Mesothelial cell of epicardium (in vitro differentiated cells): ENCODE measurements around the gene YBEY. TPM values are rescaled to one million over a fixed set of nuclear protein-coding genes. Genes with fewer than 3 reads are reported as not detected.

Source experiments
- DNase-seq, 2 experiments: peaks; one replicate each; pipeline ENCODE4 v3.0.0; 2021; ENCODE audit warnings: low spot score in 2 of 2; ENCODE audit not compliant: unreplicated experiment in 2 of 2
- H3K27ac Mint-ChIP-seq: 2 replicates; pipeline ENCODE4 v1.8.0; 2021; ENCODE audit warnings: mixed read lengths
- H3K27me3 Mint-ChIP-seq: 2 replicates; pipeline ENCODE4 v1.8.0; 2021; ENCODE audit warnings: low read depth, mixed read lengths
- H3K36me3 Mint-ChIP-seq: 2 replicates; pipeline ENCODE4 v1.8.0; 2021; ENCODE audit warnings: mixed read lengths
- H3K4me1 Mint-ChIP-seq: 2 replicates; pipeline ENCODE4 v1.8.0; 2021; ENCODE audit warnings: mixed read lengths
- H3K4me3 Mint-ChIP-seq: 2 replicates; pipeline ENCODE4 v1.8.0; 2021; ENCODE audit warnings: mild to moderate bottlenecking, moderate library complexity, mixed read lengths
- H3K9me3 Mint-ChIP-seq: 2 replicates; pipeline ENCODE4 v1.8.0; 2021; ENCODE audit warnings: mixed read lengths
- total RNA-seq: library from RNA; stranded (reverse); gene quantifications from 3 replicates; pipeline ENCODE4 v1.2.1, GENCODE V29; 2021
- TF ChIP-seq, protein P1 (sequence below): fragments of 200-600 bp; sonication (generic); IDR thresholded peaks from one replicate; pipeline ENCODE4 v1.5.0; 2021; ENCODE audit warnings: antibody characterized with exemption; ENCODE audit not compliant: unreplicated experiment

YBEY gene
- total RNA-seq, 1 donor from 2014 or later, result 18.4 TPM

DNA sequence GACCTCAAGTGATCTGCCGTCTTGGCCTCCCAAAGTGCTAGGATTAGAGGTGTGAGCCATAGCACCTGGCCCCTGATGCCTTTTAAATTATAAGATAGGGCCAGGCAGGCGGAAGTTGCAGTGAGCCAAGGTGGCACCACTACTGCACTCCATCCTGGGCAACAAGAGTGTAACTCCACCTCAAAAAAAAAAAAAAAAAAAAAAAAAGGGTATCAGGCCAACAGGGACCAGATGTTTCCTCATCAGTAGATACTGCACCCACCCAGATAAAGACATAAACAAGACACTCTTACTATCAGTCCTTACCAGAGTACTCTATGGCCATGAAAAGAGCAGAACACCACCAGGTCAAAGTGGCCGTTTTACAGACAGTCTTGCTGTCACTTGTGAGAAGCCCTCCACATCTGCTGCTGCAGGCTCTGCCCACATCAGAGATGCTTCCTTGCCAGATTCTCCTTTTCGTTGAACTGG is 34.2 kb downstream of the YBEY start:
- Mint-ChIP-seq H3K4me1 (peaks cover 22% of the 10 kb centered on the region), H3K9me3 (no peaks in the 10 kb centered on the region), H3K4me3 (peak overlapping the region; percentile 12), H3K36me3 (no peaks in the 10 kb centered on the region), H3K27ac (peak overlapping the region; percentile 6), H3K27me3 (no peaks in the 10 kb centered on the region)
- TF ChIP-seq, protein P1, sequence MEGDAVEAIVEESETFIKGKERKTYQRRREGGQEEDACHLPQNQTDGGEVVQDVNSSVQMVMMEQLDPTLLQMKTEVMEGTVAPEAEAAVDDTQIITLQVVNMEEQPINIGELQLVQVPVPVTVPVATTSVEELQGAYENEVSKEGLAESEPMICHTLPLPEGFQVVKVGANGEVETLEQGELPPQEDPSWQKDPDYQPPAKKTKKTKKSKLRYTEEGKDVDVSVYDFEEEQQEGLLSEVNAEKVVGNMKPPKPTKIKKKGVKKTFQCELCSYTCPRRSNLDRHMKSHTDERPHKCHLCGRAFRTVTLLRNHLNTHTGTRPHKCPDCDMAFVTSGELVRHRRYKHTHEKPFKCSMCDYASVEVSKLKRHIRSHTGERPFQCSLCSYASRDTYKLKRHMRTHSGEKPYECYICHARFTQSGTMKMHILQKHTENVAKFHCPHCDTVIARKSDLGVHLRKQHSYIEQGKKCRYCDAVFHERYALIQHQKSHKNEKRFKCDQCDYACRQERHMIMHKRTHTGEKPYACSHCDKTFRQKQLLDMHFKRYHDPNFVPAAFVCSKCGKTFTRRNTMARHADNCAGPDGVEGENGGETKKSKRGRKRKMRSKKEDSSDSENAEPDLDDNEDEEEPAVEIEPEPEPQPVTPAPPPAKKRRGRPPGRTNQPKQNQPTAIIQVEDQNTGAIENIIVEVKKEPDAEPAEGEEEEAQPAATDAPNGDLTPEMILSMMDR, result no peak
- no peak for DNase-seq

DNA sequence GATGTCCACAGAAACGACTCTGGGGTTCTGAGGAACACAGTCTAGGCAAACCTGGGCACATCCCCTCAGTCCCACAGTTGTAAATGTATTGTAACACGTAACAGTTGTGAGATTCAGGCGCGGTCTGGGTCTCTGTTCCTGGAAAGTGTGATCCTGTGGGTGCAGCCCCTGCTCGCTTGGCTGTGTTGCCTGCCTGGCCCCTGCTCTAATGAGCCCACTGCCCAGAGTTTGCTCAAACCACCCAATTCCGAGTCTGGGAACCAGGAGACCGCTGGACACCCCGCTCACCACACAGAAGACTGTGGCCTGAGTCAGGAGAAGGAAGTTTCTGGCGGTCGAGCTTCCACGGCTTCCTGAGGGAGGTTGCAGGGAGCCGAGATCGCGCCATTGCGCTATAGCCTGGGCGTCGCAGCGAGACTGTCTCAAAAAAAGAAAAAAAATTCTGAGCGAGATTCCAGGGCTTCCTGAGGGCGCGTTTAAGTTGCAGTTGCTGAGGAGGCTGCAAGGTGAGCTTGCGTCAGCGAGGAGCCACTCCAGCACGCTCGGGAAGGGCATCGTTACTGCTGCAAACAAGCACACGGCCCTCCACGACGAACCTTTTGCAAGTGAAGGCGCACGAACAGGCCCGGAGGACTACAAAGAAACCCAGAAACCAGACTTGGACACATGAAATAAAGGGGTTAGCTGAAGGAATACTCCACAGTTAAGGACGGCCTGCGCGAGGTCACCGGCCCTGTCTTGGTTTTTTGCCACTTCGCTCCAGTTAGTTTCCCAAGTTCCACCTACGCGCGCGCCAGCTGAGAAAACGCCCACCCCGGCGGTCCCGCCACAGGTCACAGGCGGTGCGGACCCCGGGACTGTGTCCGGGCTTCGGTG is 36.4 kb downstream of the YBEY start:
- H3K36me3 Mint-ChIP-seq, result peaks cover 9% of the 10 kb centered on the region
- H3K27me3 Mint-ChIP-seq, result no peaks in the 10 kb centered on the region
- peak overlapping the region; percentile 94 for H3K4me3 Mint-ChIP-seq
- peaks cover 32% of the 10 kb centered on the region for H3K4me1 Mint-ChIP-seq
- H3K9me3 Mint-ChIP-seq, result no peaks in the 10 kb centered on the region
- TF ChIP-seq, protein P1, result no peak
- H3K27ac Mint-ChIP-seq, result peak overlapping the region; percentile 92
- peak in 1 of 2 experiments; percentile 42 for DNase-seq

DNA sequence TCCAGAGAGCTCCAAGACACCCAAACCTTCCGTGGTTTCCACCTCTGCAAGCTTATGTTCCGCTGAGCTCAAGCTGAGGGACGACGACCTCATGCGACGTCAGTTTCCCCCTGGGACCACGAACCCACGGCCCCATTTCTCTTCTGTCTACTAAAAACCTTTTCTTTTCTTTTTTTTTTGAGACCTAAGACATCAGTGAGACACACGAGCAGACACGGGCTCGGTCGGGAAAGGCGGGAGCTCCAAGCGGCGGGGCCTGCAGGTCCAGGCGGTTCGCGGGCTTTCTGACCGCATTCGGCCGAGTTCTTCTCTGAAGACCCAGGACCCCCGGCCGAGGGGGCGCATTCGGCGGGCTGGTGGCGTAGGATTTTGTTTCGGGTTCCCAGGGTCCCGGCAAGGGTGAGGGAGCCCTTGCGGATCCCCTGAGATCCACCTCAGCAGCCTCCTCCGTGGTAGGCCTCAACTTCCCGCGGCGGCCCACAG is 37.1 kb downstream of the YBEY start:
- peaks cover 32% of the 10 kb centered on the region for H3K4me1 Mint-ChIP-seq
- peaks cover 9% of the 10 kb centered on the region for H3K36me3 Mint-ChIP-seq
- H3K27ac Mint-ChIP-seq, result peak overlapping the region; percentile 92
- no peak for DNase-seq
- no peaks in the 10 kb centered on the region for H3K9me3 Mint-ChIP-seq
- TF ChIP-seq, protein P1, result no peak
- H3K27me3 Mint-ChIP-seq, result no peaks in the 10 kb centered on the region
- peak overlapping the region; percentile 94 for H3K4me3 Mint-ChIP-seq

DNA sequence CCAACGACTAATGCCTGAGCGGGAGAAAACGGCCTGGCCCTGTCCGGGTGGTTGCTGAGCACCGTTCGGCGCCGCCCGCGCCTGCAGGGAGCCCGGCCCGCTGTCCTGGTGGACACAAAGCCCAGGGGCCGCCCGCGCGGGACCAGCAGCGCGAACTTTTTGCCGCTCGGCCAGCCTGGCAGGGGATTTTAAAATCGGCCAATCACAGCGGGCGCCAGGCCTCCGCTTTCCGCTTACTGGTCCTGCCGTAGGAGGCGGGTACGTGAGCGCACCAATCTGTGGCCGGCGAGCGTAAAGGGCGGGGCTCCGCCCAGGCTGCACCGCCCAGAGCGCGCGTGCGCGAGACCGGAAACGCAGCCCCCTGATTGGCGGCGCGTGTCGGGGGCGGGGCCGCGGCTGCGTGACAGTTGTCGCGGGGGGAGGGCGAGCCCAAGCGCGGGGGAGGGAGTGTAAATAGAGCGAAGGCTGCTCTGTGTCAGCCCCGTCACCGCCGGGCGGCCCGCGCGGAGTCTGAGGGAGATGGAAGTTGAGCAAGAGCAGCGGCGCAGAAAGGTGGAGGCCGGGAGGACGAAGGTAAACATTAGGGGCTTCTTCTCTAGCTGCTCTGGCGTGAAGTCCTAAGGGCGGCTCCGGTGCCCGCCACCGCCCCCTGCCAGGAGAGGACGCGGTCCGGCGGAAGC is 37.7 kb downstream of the YBEY start, which contains the start of the genes C21orf58 and PCNT:
Gene C21orf58 (minus strand): TSS at position 161 of the 680 bp plus-strand sequence. CDS start 1,132 bp downstream, outside the sequence.
Gene PCNT (plus strand): TSS at position 447 of the 680 bp plus-strand sequence. CDS start 73 bp downstream, at position 520.
- Mint-ChIP-seq H3K4me1 (peaks cover 32% of the 10 kb centered on the region), H3K27ac (peak within 1 kb of the TSS; percentile 99), H3K9me3 (no peaks in the 10 kb centered on the region), H3K4me3 (peak within 1 kb of the TSS; percentile 94), H3K36me3 (peaks cover 9% of the 10 kb centered on the region), H3K27me3 (no peaks in the 10 kb centered on the region)
- peak; percentile 97 for DNase-seq
- TF ChIP-seq, protein P1, result no peak

DNA sequence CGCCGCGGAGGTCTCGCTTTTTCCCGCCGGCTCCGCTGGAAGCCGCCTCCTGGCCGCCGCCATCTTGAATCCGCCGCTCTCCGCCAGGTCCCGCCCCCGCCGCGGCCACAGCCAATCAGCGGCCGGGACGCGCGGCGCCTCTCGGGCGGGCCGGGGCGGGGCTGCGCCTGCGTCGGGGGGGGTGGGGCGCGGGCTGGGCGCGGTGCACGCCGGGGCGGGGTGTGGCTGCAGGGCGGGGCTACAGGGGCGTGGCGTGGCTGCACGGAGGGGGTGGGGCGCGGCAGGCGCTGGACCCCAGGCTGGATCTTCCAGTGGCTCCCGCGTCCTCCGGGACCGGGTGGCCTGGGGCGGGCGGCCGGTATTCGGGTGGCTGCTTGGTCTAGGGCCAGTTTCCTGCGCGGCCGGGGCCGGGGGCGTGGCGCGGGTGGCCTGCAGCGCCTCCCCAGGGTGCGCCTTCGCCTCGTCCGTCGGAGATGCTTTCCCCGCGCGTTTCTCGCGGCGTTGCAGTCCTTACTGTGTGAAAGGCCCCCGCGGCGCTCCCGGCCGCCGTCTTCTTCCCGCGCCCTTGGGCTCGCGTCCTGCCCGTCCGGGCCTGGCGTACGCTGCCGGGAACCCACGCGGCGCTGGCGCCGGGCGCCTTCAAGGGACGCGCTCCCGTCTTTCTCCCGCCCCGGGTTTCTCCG is 38.4 kb downstream of the YBEY start:
- H3K9me3 Mint-ChIP-seq, result no peaks in the 10 kb centered on the region
- H3K27ac Mint-ChIP-seq, result peak overlapping the region; percentile 99
- TF ChIP-seq, protein P1, result no peak
- peaks cover 32% of the 10 kb centered on the region for H3K4me1 Mint-ChIP-seq
- H3K27me3 Mint-ChIP-seq, result no peaks in the 10 kb centered on the region
- H3K36me3 Mint-ChIP-seq, result peaks cover 9% of the 10 kb centered on the region
- H3K4me3 Mint-ChIP-seq, result peak overlapping the region; percentile 94
- peak; percentile 83 to 93 for DNase-seq
